Loucy (cell line): ENCODE data around the gene RNF26.

Experiments
- H2AFZ ChIP-seq: fragments of 200-600 bp; sonication (generic); 2 replicates; pipeline ENCODE4 v1.6.0; 2016; ENCODE audit warnings: antibody characterized with exemption, mild to moderate bottlenecking, low read length, moderate library complexity
- H3F3A ChIP-seq: fragments of 200-600 bp; 2 replicates; pipeline ENCODE4 v1.6.0; 2016; ENCODE audit warnings: antibody characterized with exemption, low read depth, mild to moderate bottlenecking
- H3K27me3 ChIP-seq: fragments of 200-600 bp; sonication (generic); 2 replicates; pipeline ENCODE4 v1.6.1; 2014; ENCODE audit warnings: low read length, mild to moderate bottlenecking; ENCODE audit not compliant: insufficient read depth, poor library complexity, severe bottlenecking
- H3K36me3 ChIP-seq: fragments of 200-600 bp; sonication (generic); 2 replicates; pipeline ENCODE4 v1.6.1; 2016; ENCODE audit warnings: low read length; ENCODE audit not compliant: insufficient read depth
- H3K4me1 ChIP-seq: fragments of 200-600 bp; sonication (generic); 2 replicates; pipeline ENCODE4 v1.5.1; 2014; ENCODE audit warnings: low read length, mild to moderate bottlenecking; ENCODE audit not compliant: insufficient read depth, poor library complexity, severe bottlenecking
- H3K4me2 ChIP-seq: fragments of 200-600 bp; sonication (generic); 2 replicates; pipeline ENCODE4 v1.6.0; 2014; ENCODE audit warnings: antibody characterized with exemption, low read length, low read depth, mild to moderate bottlenecking; ENCODE audit not compliant: poor library complexity, severe bottlenecking
- H3K4me3 ChIP-seq: fragments of 200-600 bp; sonication (generic); 2 replicates; pipeline ENCODE4 v1.5.1; 2014; ENCODE audit warnings: low read length, mild to moderate bottlenecking, mixed read lengths; ENCODE audit not compliant: poor library complexity, severe bottlenecking
- H3K79me2 ChIP-seq: fragments of 200-600 bp; sonication (generic); 2 replicates; pipeline ENCODE4 v1.6.1; 2014; ENCODE audit warnings: low read length; ENCODE audit not compliant: insufficient read depth
- H3K9ac ChIP-seq: fragments of 200-600 bp; sonication (generic); 2 replicates; pipeline ENCODE4 v1.6.0; 2014; ENCODE audit warnings: mild to moderate bottlenecking, low read depth, low read length, moderate library complexity; ENCODE audit not compliant: poor library complexity, severe bottlenecking
- H3K9me2 ChIP-seq: fragments of 200-600 bp; sonication (generic); replicated peaks from 2 replicates; pipeline ENCODE4 v1.6.1; 2016; ENCODE audit warnings: low read depth, low read length, mixed read lengths
- H3K9me3 ChIP-seq: fragments of 200-600 bp; sonication (generic); 2 replicates; pipeline ENCODE4 v1.6.1; 2014; ENCODE audit warnings: mild to moderate bottlenecking, antibody characterized with exemption, low read length, low read depth; ENCODE audit not compliant: insufficient read depth
- H4K20me1 ChIP-seq: fragments of 200-600 bp; sonication (generic); 2 replicates; pipeline ENCODE4 v1.6.0; 2014; ENCODE audit warnings: antibody characterized with exemption, low read length, mild to moderate bottlenecking; ENCODE audit not compliant: insufficient read depth, poor library complexity, severe bottlenecking
- EZH2phosphoT487 ChIP-seq: fragments of 200-600 bp; IDR thresholded peaks from 2 replicates; pipeline ENCODE4 v1.6.1; 2018; ENCODE audit warnings: antibody characterized with exemption, mild to moderate bottlenecking, moderate library complexity, borderline replicate concordance
- TF ChIP-seq, protein P1 (sequence below): fragments of 200-600 bp; sonication (generic); conservative IDR thresholded peaks from 2 replicates; pipeline ENCODE4 v1.5.1; 2014; ENCODE audit warnings: mild to moderate bottlenecking, antibody characterized with exemption, low read length

Gene RNF26

DNA sequence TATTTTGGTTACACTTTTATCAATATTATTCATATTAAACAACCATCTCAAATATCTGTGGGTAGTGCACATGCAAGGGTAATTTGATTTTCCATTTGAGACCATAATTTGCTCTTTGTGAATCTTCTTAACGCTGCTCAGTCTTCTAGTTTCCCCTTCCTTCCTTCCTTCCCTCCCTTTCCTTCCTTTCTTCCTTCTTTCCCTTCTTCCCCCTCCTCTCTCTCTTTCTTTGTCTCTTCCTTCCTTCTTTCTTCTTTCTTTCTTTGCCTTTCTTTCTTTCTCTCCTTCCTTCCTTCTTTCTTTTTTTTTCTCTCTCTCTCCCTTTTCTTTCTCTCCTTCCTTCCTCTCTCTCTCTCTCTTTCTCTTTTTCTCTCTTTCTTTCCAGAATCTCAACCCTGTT is 4.1 kb upstream of the RNF26 start:
- no peak for TF ChIP-seq EZH2phosphoT487
- TF ChIP-seq, protein P1, sequence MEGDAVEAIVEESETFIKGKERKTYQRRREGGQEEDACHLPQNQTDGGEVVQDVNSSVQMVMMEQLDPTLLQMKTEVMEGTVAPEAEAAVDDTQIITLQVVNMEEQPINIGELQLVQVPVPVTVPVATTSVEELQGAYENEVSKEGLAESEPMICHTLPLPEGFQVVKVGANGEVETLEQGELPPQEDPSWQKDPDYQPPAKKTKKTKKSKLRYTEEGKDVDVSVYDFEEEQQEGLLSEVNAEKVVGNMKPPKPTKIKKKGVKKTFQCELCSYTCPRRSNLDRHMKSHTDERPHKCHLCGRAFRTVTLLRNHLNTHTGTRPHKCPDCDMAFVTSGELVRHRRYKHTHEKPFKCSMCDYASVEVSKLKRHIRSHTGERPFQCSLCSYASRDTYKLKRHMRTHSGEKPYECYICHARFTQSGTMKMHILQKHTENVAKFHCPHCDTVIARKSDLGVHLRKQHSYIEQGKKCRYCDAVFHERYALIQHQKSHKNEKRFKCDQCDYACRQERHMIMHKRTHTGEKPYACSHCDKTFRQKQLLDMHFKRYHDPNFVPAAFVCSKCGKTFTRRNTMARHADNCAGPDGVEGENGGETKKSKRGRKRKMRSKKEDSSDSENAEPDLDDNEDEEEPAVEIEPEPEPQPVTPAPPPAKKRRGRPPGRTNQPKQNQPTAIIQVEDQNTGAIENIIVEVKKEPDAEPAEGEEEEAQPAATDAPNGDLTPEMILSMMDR = no peak
- H3K4me3 ChIP-seq = no peak overlapping the region
- H3K9me2 ChIP-seq = no peaks in the 10 kb centered on the region
- H3K27me3 ChIP-seq = peaks cover 5% of the 10 kb centered on the region
- no peaks in the 10 kb centered on the region for H3K9me3 ChIP-seq
- H3K4me1 ChIP-seq = peaks cover 19% of the 10 kb centered on the region
- no peaks in the 10 kb centered on the region for H4K20me1 ChIP-seq
- H3K9ac ChIP-seq = no peak overlapping the region
- H3K4me2 ChIP-seq = no peak overlapping the region
- H3K79me2 ChIP-seq = peaks cover 9% of the 10 kb centered on the region
- H2AFZ ChIP-seq = no peak overlapping the region
- no peaks in the 10 kb centered on the region for H3F3A ChIP-seq
- no peaks in the 10 kb centered on the region for H3K36me3 ChIP-seq

DNA sequence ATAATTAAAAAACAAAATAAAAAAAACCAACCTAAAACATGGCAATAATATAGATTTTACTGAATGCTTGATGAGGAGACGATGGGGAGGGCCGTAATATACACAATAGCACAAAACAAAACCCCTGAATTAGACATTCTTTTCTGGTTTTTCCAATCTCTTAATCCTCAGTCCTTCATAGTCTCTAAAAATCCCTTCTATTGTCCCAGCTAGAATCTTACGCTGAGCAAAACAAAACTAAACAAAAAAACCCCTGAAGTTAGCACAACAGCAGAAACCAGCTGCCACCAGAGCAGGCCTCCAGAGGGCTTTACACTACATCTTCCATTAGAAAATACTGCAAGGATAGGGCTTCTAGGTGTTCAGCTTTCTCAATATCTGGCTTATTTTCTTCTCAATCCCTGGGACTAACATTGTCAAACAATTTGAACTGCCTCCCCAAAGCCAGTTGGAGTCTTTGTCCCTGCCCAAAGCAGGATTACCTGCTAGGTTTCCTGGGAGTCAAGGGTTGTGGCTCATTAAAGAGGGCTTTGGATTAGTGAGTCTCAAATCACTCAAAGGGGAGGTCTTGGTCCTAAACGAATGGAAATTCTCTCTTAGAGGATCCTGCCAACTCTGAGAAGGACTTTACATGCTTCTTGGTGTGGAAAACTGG is 2.1 kb upstream of the RNF26 start:
- no peaks in the 10 kb centered on the region for H3F3A ChIP-seq
- peaks cover 39% of the 10 kb centered on the region for H3K4me1 ChIP-seq
- no peaks in the 10 kb centered on the region for H3K9me3 ChIP-seq
- peaks cover 5% of the 10 kb centered on the region for H3K27me3 ChIP-seq
- peak overlapping the region; percentile 76 for H2AFZ ChIP-seq
- no peak overlapping the region for H3K4me3 ChIP-seq
- no peaks in the 10 kb centered on the region for H3K36me3 ChIP-seq
- no peaks in the 10 kb centered on the region for H3K9me2 ChIP-seq
- H3K4me2 ChIP-seq = peak overlapping the region; percentile 59
- peaks cover 29% of the 10 kb centered on the region for H3K79me2 ChIP-seq
- H3K9ac ChIP-seq = peak overlapping the region; percentile 100
- TF ChIP-seq, protein P1 = no peak
- no peak for TF ChIP-seq EZH2phosphoT487
- peaks cover 4% of the 10 kb centered on the region for H4K20me1 ChIP-seq

DNA sequence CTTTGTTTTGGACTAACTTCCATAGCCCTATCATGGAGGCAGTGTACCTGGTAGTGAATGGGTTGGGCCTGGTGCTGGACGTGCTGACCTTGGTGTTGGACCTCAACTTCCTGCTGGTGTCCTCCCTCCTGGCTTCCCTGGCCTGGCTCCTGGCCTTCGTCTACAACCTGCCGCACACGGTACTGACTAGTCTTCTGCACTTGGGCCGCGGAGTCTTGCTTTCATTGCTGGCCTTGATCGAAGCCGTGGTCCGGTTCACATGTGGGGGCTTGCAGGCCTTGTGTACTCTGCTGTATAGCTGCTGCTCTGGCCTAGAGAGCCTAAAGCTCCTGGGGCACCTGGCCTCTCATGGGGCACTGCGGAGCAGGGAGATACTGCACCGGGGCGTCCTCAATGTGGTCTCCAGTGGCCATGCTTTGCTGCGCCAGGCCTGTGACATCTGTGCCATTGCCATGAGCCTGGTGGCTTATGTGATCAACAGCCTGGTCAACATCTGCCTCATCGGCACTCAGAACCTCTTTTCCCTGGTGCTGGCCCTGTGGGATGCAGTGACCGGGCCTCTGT is 846 bp downstream of the RNF26 start:
- H2AFZ ChIP-seq = no peak overlapping the region
- H3K27me3 ChIP-seq = peaks cover 5% of the 10 kb centered on the region
- peak overlapping the region; percentile 99 for H3K4me3 ChIP-seq
- H3K9ac ChIP-seq = peak overlapping the region; percentile 100
- H4K20me1 ChIP-seq = peaks cover 9% of the 10 kb centered on the region
- H3K9me3 ChIP-seq = no peaks in the 10 kb centered on the region
- no peak for TF ChIP-seq EZH2phosphoT487
- TF ChIP-seq, protein P1 = no peak
- peak overlapping the region; percentile 99 for H3K4me2 ChIP-seq
- H3K4me1 ChIP-seq = peaks cover 51% of the 10 kb centered on the region
- H3K36me3 ChIP-seq = no peaks in the 10 kb centered on the region
- no peaks in the 10 kb centered on the region for H3K9me2 ChIP-seq
- peaks cover 39% of the 10 kb centered on the region for H3K79me2 ChIP-seq
- no peaks in the 10 kb centered on the region for H3F3A ChIP-seq
